K562 (cell line): ENCODE data around the gene RHBDD1. TPM values are rescaled to one million over a fixed set of nuclear protein-coding genes. Genes with fewer than 3 reads are reported as not detected.

Experiments
- ATAC-seq: fragments of 200-7000 bp; cut with Tn5 transposase; 3 replicates; pipeline ENCODE4 v1.9.1; 2020; ENCODE audit warnings: moderate library complexity
- BruUV-seq: library from RNA; stranded (reverse); fragments of 400-500 nt; replicated peaks from 2 replicates; lab custom pipeline; 2021; lab: Mats Ljungman, UMichigan
- CTCF ChIA-PET: fragments of 300-600 bp; formaldehyde crosslinking; extraction: SDS; loops from one replicate; lab custom pipeline; 2021; ENCODE audit warnings: low intra/inter-chr PET ratio; lab: Yijun Ruan, JAX
- POLR2A ChIA-PET: fragments of 300-600, 350-650 bp; sonication (Branson Sonifier 250); formaldehyde crosslinking; extraction: SDS; loops from one replicate; lab custom pipeline; 2021; ENCODE audit warnings: antibody characterized with exemption, inconsistent platforms; lab: Yijun Ruan, JAX
- DNase-seq, 4 experiments: peaks; one replicate each; pipeline versions ENCODE4 v3.0.0 to v3.0.0-alpha.2; 2011 to 2018; ENCODE audit warnings: low spot score in 3 of 4, mixed read lengths in 3 of 4; ENCODE audit errors: extremely low read depth in 1 of 4
- FAIRE-seq: peaks from 2 replicates; lab custom pipeline; 2011; peaks lifted over from hg19 to GRCh38; lab: Jason Lieb, UNC
- H2AFZ ChIP-seq: 2 replicates; pipeline ENCODE4 v1.6.0; 2011; ENCODE audit warnings: low read depth, low read length, control low read depth, inconsistent platforms
- H3K27ac ChIP-seq: fragments of 200-600 bp; 3 replicates; pipeline ENCODE4 v1.8.0; 2011; ENCODE audit warnings: low read depth, mild to moderate bottlenecking, control low read depth, inconsistent platforms, low read length, moderate library complexity, mixed read lengths; ENCODE audit errors: extremely low read depth
- H3K27me3 ChIP-seq, 2 experiments: fragments of 300-600 bp in 1 of 2; 2 replicates in 1 of 2; 3 replicates in 1 of 2; pipeline versions ENCODE4 v1.6.0 to v1.8.0; 2011; ENCODE audit warnings: inconsistent platforms in 2 of 2, low read length in 2 of 2, mild to moderate bottlenecking in 1 of 2, mixed read lengths in 1 of 2, moderate library complexity in 1 of 2; ENCODE audit not compliant: control insufficient read depth in 2 of 2, insufficient read depth in 2 of 2
- H3K36me3 ChIP-seq: fragments of 300-600 bp; 3 replicates; pipeline ENCODE4 v1.8.0; 2011; ENCODE audit warnings: mild to moderate bottlenecking, low read length, inconsistent platforms; ENCODE audit not compliant: control insufficient read depth, insufficient read depth
- H3K4me1 ChIP-seq, 2 experiments: fragments of 200-600 bp in 1 of 2; replicated peaks in 1 of 2; 2 replicates in 1 of 2; 3 replicates in 1 of 2; pipeline versions ENCODE4 v1.5.1 to v1.8.0; 2011; ENCODE audit warnings: inconsistent platforms in 2 of 2, low read length in 2 of 2, mild to moderate bottlenecking in 1 of 2, mixed read lengths in 1 of 2, moderate library complexity in 1 of 2; ENCODE audit not compliant: control insufficient read depth in 2 of 2, insufficient read depth in 2 of 2
- H3K4me2 ChIP-seq: 2 replicates; pipeline ENCODE4 v1.6.1; 2011; ENCODE audit warnings: low read length, control low read depth, inconsistent platforms, mixed read lengths; ENCODE audit not compliant: insufficient read depth
- H3K4me3 ChIP-seq: fragments of 200-600 bp; sonication (generic), shearing (Covaris generic); 2 replicates; pipeline ENCODE4 v1.5.1; 2016; ENCODE audit warnings: control low read depth, inconsistent platforms
- H3K79me2 ChIP-seq: fragments of 200-600 bp; 3 replicates; pipeline ENCODE4 v1.8.0; 2011; ENCODE audit warnings: low read length, inconsistent platforms; ENCODE audit not compliant: control insufficient read depth, insufficient read depth
- H3K9ac ChIP-seq, 2 experiments: 2 replicates each; pipeline versions ENCODE4 v1.6.0 to v1.6.1; 2011; ENCODE audit warnings: low read depth in 2 of 2, low read length in 2 of 2, control low read depth in 1 of 2, inconsistent platforms in 1 of 2, mild to moderate bottlenecking in 1 of 2, mixed read lengths in 1 of 2; ENCODE audit not compliant: insufficient read depth in 1 of 2
- H3K9me1 ChIP-seq: one replicate; pipeline ENCODE4 v1.6.0; 2011; ENCODE audit warnings: inconsistent platforms, mild to moderate bottlenecking, low read length, moderate library complexity; ENCODE audit not compliant: control insufficient read depth, insufficient read depth
- H3K9me3 ChIP-seq: replicated peaks from 2 replicates; pipeline ENCODE4 v1.5.1; 2011; ENCODE audit warnings: low read depth, low read length, inconsistent platforms; ENCODE audit not compliant: control insufficient read depth, insufficient read depth
- H4K20me1 ChIP-seq: replicated peaks from 2 replicates; pipeline ENCODE4 v1.6.1; 2011; ENCODE audit warnings: low read length, inconsistent platforms, mixed read lengths; ENCODE audit not compliant: control insufficient read depth, insufficient read depth
- CREB5 ChIP-seq: fragments of 250-450 bp; sonication (Bioruptor Pico); IDR thresholded peaks from 2 replicates; pipeline ENCODE4 v1.5.0; 2020; ENCODE audit warnings: mild to moderate bottlenecking
- MEF2A ChIP-seq: IDR thresholded peaks from 2 replicates; pipeline ENCODE4 v1.6.1; 2011; ENCODE audit warnings: low read depth, mild to moderate bottlenecking, low read length, moderate library complexity; ENCODE audit not compliant: control insufficient read depth
- NEUROD1 ChIP-seq: fragments of 150-350 bp; IDR thresholded peaks from 2 replicates; pipeline ENCODE4 v1.6.1; 2014; ENCODE audit warnings: borderline replicate concordance, low read length, low read depth; ENCODE audit not compliant: partially characterized antibody
- WGBS: fragments of 100-300 bp; shearing (Covaris generic); methylation state at CpG from one replicate; pipeline ENCODE4 v1.1.6; 2016; ENCODE audit warnings: low coverage, mixed read lengths; ENCODE audit not compliant: insufficient coverage; ENCODE audit errors: missing lambda C conversion rate; 5-methylcytosine and 5-hydroxymethylcytosine counted together
- in situ Hi-C: fragments of 300-500 bp; cut with MboI; formaldehyde crosslinking; loops from 4 replicates; pipeline ENCODE4 v1.15.0; 2018; ENCODE audit warnings: inconsistent platforms, mixed read lengths
- intact Hi-C: fragments of 100-400 bp; cut with micrococcal nuclease; formaldehyde crosslinking; loops from 2 replicates; pipeline ENCODE4 v1.14.2; 2022
- polyA plus RNA-seq, 8 experiments: library from polyadenylated mRNA; depleted of rRNA in 4 of 8; stranded (reverse) in 5 of 8; unstranded in 3 of 8; fragments of >200 nt; fragmentation: Nextera tagmentation in 2 of 8; fragmentation: Illumina TruSeq in 1 of 8; extraction: Ambion mirVana in 2 of 8; extraction: Trizol in 1 of 8; gene quantifications; 2 replicates each; pipeline versions ENCODE4 v1.2.1 to v1.2.3, GENCODE V29; 2011 to 2014; ENCODE audit warnings: inconsistent platforms in 1 of 8, missing spikeins in 1 of 8
- total RNA-seq, 7 experiments: library from RNA; depleted of rRNA in 6 of 7; stranded (reverse); fragments of >200 nt in 6 of 7; fragmentation: Illumina TruSeq in 2 of 7; extraction: Trizol in 2 of 7; gene quantifications; 2 replicates each; pipeline versions ENCODE4 v1.2.1 to v1.2.3, GENCODE V29; 2011 to 2021; ENCODE audit warnings: low replicate concordance in 1 of 7

RHBDD1 gene
- total and polyA plus RNA-seq, 9 of the 15 experiments (the other 6 are each of a cell fraction or from before 2014, with no cell fraction given) = 4.8 to 34.8 (median 15.6) TPM

- POLR2A ChIA-PET = no interaction called here
- no peak for FAIRE-seq
Measured at GRCh38 chr2:227025510-227025909, 189.7 kb downstream of the RHBDD1 start.

More at GRCh38 chr2:227025510-227025909, 189.7 kb downstream of the RHBDD1 start:
- 0% methylated on average over 2 of the region's 2 CpGs for WGBS
- Histone ChIP-seq H3K9ac (no peak overlapping the region), H3K9me3 (no peaks in the 10 kb centered on the region), H3K27me3 (no peaks in the 10 kb centered on the region; a peak in 1 of 5 replicates), H3K36me3 (no peaks in the 10 kb centered on the region), H3K79me2 (no peaks in the 10 kb centered on the region), H3K4me2 (no peak overlapping the region), H2AFZ (no peak overlapping the region), H3K27ac (no peak overlapping the region), H3K4me3 (no peak overlapping the region), H4K20me1 (no peaks in the 10 kb centered on the region), H3K9me1 (no peaks in the 10 kb centered on the region), H3K4me1 (no peaks in the 10 kb centered on the region)
- BruUV-seq = no TSS peak
- DNase-seq (no peak), ATAC-seq (no peak)
- in situ Hi-C loops (no loop called here), intact Hi-C loops (no loop called here)
- CTCF ChIA-PET = no interaction called here
- TF ChIP-seq CREB5 (no peak), MEF2A (no peak), NEUROD1 (no peak)
